HG02610 (cell line): ENCODE results near the gene DCAF16.

Experiments
- ATAC-seq: cut with Tn5 transposase; IDR thresholded peaks from one replicate; pipeline ENCODE4 v1.9.1; 2021; ENCODE audit warnings: mild to moderate bottlenecking, moderate library complexity; ENCODE audit not compliant: unreplicated experiment

Gene DCAF16

GRCh38 chr4:17785858-17786257, 24.7 kb downstream of the DCAF16 start:
- no peak for ATAC-seq

- no peak for ATAC-seq
These were observed 29.0 kb downstream of the DCAF16 start, which contains the start of gene FAM184B for GRCh38 chr4:17781300-17782287. Gene FAM184B (minus strand): TSS chr4:17781621. CDS start chr4:17781299, 322 bp downstream.

GRCh38 chr4:17780501-17781299, 29.9 kb downstream of the DCAF16 start:
- no peak for ATAC-seq

DNA sequence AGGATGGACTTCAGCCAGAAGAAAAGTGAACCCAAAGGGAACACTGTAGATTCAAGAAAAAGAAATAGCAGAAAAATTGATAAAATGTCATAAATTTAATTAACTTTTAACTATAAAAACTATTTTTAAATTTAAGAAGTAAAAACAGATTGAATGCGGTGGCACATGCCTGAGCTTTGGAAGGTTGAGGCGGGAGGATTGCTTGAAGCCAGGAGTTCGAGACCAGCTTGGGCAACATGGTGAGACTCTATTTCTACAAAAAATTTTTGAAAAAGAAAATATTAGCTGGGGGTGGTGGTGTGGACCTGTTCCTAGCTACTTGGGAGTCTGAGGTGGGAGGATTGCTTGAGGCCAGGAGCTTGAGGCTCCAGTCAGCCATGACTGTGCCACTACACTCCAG, 32.1 kb downstream of the DCAF16 start:
- no peak for ATAC-seq

DNA sequence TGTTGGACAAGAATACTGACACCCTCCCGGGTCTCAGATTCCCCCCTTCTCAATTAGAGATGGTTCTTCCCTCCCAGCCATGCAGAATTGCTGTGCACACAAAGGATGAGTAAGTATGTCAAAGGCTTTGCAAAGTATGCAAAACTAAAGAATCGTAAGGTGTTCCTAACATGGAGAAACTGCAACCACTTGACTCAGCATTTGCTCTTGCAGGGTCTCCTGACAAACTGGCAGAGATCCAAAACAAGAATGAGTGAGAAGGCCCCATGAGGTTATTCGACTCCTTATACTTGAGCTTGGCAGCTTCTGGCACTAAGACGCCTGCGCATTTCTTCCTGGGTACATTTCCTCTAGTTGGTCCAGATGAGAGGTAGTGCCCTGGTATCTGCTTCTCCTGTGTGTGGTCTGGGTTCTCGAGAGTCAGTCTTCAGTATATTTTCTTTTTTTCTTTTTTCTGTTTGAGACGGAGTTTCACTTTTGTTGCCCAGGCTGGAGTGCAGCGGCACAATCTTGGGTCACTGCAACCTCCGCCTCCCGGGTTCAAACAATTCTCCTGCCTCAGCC, 37.3 kb downstream of the DCAF16 start:
- ATAC-seq, result no peak

DNA sequence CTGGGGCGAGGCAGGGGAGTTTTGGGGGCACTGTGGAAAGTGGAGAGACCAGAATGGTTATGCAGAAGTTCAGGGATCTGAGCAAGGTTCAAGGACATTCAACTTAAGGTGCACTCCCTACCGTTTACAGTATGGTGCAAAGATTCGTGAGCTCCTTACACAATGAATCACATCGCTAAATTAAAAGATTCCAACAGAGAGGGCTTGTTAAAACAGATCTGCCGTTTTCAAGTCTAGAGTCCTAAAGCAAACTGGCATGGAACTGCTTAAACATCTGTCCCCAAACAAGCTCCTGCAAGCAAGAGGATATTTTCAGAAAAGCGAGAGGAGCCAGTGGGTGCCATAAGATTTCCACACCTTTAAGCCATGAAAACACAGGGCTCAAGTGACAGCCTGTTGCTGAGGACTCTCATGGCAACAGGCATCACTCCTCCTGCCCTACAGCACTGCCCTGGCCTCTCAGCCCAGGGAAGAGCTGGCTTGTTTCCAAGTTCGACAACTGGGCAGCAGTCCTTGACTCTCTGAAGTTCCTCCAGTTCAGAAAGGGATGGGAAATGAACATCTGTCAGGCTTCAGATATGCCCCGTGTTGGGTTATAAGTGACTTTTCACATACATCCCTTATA, 39.2 kb downstream of the DCAF16 start:
- ATAC-seq, result no peak

- ATAC-seq, result no peak
These were observed 39.7 kb downstream of the DCAF16 start for GRCh38 chr4:17770845-17771244.

DNA sequence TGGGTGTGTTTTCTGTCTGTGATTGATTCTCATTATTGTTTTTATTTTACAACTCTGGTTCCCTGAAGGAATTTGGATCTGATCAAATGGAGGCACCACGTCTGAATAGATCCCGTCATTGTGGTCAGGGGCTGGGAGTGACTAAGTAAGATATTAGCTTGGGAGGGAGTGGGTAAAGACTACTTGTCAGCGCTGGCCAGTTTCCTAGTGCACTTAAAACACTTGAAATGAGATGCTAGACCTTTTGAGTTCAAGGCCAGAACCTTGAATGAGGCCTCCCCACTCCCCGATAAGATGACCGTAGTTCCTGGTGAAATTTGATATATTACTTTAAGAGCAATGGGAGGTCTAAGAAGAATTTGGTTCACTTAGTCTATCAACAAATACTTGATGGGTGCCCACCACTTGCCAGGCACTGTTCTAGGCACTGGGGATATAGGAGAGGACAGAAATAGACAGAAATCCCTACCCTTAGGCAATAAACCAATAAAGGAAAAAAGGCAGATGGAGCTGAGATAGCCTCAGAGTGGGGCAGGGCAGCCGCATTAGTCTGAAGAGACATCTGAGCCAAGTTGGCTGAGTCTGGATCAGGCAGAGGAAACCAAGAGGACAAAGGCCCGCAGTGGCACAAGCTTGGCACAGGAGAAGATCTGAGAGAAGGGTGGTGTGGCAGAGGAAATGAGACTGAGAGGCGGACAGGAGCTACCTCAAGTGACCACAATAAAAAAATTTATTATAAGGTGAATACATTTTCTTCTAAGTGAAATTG, 41.0 kb downstream of the DCAF16 start:
- no peak for ATAC-seq

GRCh38 chr4:17766826-17767458, 43.6 kb downstream of the DCAF16 start:
- ATAC-seq, result no peak

GRCh38 chr4:17765514-17766286, 44.9 kb downstream of the DCAF16 start:
- ATAC-seq, result no peak

DNA sequence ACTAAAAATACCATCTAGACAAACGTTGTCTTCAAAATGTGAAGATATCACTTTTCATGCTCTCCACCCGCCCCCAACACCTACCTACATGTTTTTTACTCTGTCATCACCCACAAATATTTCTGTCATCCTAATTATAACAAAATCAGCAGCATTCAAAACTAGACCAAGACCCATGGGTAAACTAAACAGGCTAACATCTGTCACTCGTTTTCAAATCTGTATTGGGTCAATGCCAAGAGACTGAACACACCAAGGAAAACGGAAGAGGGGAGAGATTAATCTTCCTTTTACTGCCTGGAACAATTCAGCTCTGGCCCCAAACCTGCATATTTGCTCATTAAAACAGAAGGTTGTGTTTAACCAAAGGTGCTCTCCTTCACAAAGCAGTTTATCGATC, 46.6 kb downstream of the DCAF16 start:
- no peak for ATAC-seq

DNA sequence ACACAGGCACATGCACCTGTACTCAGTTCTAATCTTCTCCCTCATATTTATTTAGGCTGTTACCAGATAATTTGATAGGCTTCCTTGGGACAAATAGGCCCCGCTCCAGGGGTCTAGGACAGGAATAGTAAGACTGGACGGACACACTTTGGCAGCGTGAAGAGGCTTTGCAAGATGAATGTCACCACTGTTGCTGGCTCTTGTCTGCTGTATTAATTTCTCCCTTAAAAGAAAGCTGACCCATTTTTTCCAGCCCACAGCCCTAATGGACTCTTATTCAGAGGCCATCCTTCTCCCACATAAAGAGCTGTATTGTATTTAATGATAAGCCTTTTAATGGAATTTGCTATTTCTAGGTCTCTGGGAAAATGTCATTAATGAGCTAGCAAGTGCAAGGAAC, 47.1 kb downstream of the DCAF16 start:
- ATAC-seq, result no peak

DNA sequence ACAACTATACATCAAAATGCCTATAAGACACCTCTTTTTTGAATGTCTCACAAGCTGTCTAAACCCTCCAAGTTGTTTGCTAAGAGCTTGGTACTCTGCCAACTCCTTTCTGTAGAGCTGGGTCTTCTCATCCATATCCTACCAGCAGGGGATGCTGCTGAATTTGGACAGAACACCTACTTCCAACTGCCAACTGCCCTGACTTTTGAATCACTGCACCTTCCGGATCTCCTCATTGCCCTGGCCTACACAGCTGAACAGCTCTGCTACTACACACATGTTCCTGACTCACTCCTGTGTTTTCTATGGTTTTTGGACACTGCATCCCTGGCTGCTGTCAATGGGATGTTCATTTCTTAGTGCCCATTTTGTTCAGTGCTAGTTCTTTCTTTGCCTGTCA, 47.8 kb downstream of the DCAF16 start:
- ATAC-seq, result no peak

DNA sequence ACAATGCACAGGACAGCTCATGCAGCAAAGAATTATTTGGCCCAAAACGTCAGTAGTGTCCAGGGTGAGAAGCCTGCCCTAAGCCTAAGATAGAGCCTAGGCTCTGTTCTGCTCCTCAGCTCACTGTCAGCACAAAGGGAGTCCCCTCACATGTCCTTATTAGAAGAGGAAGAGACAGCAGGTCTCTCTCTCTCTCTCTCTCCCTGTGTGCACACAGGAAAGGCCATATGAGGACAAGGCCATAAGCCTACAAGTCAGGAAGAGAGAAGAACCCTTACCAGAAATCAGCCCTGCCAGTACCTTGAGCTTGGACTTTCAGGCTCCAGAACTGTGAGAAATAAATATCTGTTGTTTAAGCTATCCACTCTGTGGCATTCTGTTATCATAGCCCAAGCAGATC, 49.5 kb downstream of the DCAF16 start:
- no peak for ATAC-seq

GRCh38 chr4:17760626-17761025, 49.9 kb downstream of the DCAF16 start:
- no peak for ATAC-seq

DNA sequence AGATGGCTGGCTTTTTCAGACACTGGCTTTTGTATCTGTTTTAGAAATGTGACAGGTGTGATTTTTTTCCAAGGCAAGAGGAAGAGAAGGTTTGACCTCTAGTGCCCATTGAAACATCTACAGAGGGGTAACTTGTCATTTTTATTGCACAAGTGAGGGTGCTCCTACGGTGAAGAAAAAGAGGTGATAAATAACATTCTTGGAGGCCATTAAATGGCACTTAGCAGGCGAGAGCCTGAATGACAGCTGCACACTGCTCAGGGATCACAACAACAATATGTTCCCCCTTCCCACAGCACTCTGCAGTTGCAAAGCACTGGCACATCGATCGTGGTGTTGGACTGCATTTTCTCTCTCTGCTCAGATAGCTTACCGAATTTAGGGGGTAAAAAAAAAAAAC, 52.1 kb downstream of the DCAF16 start:
- no peak for ATAC-seq

DNA sequence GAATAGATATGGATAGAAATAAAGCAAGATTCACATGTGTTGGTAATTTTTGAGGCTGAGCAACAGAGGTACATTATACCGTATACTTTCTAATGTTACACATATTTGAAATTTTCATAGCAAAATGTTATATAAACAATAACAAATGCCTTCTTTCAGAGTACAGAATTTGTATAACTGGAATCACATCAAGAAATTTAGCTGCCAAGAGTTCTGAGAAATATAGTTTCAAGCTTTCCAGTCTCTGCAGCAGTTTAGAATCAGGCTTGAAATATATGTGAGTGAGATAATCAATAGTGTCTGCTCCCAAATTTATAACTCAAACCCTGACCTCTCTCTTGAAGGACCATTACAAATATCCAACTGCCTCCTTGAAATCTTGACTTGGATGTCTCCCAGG, 52.9 kb downstream of the DCAF16 start:
- ATAC-seq, result no peak

- no peak for ATAC-seq
These were observed 56.9 kb downstream of the DCAF16 start for GRCh38 chr4:17753646-17754045.
